Renal cortex interstitium (tissue), 11 donors: ENCODE results near the gene ANGPT4. TPM values are rescaled to one million over a fixed set of nuclear protein-coding genes. Genes with fewer than 3 reads are reported as not detected.

Experiments
- DNase-seq, 11 donors: peaks; one replicate each; pipeline ENCODE4 v3.0.0-alpha.2; 2013; ENCODE audit warnings: low read depth in 9 of 11, low spot score in 4 of 11; ENCODE audit errors: extremely low read depth in 1 of 11
- polyA plus RNA-seq, 3 donors: library from polyadenylated mRNA; unstranded; fragments of 120-200 nt; gene quantifications; one replicate each; pipeline ENCODE4 v1.2.1, GENCODE V29; 2013; ENCODE audit not compliant: insufficient read length in 3 of 3

ANGPT4 gene
- polyA plus RNA-seq, 3 donors: 0.20 to 0.40 (median 0.20) TPM

DNA sequence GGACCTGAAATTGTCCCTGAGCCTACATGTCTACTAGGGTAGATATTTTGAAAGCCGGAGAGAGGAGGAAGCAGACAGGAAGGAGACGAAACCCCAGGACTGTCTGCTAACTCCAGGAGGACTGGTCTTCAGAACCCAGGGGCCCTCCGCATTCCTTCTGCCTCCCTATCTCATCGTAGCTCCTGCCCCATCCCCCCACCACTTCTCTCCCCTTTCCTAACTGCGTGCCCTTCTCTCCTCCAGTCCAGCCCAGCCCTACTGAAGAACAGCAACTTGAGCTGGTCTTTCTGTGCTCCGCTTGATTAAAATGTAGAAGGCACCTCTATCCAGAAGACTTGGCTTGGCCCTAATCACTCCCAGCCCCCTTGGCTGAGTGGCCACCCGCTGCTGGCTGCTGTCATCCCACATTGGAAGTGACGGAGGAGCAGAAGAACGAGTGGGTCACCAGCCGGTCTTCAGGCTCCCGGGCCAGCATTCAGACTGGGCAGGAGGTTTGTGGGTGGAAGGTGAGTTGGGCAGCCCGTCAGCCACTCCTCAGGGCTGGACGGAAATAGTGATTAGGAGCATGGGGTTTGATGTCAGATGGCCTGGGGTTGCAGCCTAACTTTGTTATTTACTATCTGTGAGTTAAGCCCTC lies 28.8 kb upstream of the ANGPT4 start:
- DNase-seq: no peak

DNA sequence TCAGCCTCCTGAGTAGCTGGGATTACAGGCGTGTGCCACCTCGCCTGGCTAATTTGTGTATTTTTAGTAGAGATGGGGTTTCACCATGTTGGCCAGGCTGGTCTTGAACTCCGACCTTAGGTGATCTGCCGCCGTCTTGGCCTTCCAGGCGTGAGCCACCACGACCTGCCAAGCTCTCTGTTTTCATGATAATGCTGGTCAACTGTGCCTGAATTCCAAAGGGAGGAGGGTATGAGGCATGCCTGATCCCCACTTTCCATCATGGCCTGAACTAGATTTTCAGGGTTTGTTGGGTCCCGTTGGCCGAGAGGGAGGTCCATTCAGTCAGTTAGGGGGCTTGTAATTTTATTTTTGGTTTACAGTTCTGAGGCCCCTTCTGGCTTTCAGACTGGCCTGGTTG lies 28.0 kb upstream of the ANGPT4 start:
- no peak for DNase-seq

DNA sequence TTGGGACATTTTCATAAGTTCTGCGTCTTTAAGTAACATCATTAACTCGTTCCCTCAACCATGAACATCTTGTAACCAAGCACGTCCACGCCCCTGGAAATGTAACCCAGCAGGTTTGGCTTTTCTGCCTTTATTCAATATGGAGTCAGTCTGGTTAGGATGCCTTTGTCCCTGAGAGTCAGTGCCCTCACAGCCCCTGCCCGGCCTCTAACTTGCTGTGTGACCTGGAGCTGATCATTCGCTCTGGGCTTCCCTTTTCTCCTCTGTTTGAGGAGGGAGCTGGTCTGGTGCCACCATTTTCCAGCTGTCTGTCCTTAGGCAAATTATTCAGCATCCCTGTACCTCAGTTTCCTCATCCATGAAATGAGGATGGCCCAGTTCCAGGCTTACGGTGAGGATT lies 26.5 kb upstream of the ANGPT4 start:
- DNase-seq: peak in 2 of 11 donors; percentile 10 to 12

DNA sequence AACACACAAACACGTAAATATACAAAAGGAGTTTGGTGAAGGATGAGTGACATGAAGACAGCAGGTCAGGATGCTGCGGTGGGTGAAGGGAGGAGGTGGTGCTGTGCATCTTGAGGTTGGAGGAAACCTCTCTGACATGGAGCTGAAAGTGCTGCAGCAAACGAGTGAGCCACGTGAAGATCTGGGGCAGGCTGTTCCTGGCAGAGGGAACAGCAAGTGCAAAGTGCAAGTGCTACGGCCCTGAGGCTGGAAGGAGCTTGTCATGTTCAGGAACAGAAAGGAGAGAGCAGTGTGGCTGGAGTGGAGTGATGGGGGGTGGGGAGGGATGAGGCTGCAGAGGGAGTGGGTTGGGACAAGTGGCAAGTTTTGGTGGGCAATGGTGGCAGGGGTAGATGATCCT lies 24.8 kb upstream of the ANGPT4 start:
- no peak for DNase-seq

DNA sequence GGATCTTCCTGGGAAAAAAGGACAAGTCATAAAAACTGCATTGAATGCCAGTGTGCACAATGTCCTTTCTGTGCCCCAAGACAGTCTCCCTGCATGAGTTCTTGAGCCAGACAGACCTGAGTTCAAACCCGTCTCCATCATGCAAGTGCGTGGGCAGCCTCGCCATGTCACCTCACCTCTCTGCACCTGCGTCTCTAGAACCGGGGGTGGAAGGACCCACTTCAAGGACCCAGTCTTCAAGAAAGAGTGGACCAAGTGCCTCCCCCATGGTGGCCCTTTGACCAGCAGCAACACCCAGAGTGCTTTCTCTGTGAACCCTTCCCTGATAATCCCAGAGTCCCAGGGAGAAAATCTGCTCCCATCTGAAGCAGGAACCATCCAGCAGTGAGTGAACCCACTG lies 23.5 kb upstream of the ANGPT4 start:
- DNase-seq: no peak

DNA sequence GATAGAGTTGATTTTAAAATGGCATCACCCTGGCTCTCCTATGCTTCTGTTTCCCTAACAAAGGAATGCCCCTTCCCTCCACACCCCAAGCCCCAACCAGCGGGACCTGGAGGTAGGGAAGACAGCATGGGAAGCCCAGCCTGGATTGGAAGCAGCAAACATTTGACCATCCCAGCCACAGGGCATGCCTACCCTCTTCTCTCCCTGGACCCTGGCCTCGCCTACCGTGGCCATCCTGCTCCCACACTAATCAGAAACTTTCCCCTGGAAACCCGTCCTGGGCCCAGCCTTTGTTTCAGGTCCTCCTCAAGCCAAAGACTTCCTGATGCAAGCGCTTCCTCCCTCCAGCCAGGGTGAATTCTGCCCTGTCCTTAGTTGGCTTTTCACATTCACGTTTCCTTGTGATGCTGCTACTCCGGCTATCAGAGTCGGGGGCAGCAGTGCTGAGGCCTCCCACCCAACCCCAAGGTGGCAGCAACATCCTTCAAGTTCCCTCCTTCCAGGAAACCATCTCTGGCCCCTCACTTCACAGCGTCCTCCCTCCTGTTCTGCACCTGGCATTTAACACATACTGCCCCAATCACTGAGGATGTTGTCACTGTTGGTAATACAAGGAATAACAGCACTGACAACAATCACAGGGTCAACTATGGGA lies 18.2 kb upstream of the ANGPT4 start:
- no peak for DNase-seq

DNA sequence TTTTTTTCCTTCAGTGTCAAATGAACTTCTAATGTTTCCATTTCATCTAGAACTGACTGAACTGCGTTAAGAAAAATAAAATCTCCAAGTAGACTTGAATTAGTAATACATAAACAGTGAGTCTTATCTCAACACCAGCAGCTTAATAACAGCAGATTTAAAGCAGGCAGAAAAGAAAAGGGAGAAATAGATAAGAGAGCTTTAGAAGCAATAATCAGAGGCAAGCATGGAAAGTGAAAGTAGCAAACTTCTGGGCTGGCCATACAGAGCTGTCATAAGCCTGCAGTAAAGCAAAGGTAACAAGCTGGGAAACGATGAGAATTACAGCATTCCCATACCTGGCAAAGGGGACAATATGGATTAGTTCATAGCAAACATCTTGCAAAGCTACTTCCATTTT lies 16.9 kb upstream of the ANGPT4 start:
- DNase-seq: no peak

DNA sequence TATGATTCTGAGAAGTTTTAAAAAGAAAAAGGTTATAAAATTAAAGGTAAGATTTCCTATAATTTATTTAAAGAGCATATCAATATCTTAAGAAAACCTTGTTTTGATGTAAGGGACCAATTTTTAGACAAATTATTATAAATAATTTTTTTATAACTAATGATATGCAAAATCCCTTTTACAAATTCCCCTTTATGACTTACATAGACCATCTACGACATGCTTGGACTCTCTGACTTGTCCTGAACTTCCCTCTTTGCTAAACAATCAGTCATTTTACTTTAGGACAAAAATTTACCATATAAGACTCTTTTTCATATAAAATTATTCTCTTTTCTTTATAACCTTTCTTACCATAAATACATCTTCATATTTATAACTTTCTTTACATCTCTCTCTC lies 15.3 kb upstream of the ANGPT4 start:
- DNase-seq: no peak

DNA sequence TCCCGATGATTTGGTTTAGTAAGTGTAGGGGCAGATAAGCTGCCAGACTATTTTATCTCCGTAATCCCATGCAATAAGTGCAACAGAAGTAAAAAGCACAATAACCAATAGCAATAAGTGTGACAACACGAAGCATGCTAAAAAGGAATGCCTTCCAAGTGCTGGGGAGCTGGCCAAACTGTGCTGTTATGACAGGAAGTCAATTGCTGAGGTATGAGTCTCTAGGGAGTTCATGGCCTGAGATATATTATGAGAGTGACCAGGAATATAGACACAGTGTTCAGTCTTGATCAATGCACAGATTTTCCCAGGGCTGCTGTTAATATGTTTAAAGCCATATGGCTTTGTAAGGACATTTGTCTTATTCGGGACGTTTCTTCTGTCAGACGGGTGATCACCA lies 10.5 kb upstream of the ANGPT4 start:
- DNase-seq: no peak

DNA sequence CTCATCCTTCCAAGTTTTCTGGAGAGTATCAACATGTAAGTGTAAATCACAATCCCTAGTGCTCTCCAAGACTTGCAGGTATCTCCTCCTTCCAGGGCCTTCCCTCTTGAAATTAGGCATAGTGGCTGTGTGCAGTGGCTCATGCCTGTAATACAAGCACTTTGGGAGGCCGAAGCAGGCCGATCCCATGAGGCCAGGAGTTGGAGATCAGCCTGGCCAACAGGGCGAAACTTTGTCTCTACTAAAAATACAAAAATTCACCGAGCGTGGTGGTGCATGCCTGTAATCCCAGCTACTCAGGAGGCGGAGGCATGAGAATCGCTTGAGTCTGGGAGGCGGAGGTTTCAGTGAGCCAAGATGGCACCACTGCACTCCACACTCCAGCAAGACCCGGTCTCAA lies 9.4 kb upstream of the ANGPT4 start:
- no peak for DNase-seq

DNA sequence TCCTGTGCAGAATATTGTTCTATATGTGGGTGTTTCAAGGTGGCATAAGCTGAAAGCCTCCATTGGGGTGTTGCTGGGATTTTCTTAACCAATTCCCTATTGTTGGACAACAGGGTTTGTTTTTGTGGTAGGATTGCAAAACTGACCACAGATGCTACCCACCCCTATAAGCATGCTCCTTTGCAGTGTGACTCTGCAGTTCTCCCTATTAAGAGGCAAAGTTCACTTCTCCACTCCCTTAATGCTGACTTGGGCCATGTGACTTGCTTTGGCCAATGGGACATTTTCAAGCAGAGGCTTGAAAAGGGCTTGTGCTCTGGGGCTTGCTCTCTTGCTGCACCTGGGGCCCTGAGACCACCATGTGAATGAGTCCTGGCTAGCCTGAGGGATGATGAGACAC lies 8.5 kb upstream of the ANGPT4 start:
- no peak for DNase-seq

DNA sequence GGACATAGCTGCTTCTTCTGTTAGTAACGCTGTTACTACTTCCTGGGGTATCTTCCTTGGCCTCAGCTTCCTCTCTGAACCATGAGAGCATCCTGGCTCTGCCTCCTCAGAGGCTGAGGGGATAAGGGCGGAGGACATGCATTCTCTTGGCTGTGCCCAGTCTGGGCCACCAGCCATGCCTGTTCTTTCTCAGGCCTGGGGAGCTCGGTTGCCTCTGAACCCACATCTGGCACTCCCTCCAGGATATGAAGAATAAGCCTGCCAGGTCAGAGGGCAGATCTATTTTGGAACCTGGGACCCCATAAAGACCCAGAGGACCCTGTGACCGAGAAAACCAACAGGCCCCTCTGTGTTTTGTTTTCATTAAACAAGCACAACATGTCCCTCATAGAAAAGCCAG lies 6.6 kb upstream of the ANGPT4 start:
- no peak for DNase-seq

DNA sequence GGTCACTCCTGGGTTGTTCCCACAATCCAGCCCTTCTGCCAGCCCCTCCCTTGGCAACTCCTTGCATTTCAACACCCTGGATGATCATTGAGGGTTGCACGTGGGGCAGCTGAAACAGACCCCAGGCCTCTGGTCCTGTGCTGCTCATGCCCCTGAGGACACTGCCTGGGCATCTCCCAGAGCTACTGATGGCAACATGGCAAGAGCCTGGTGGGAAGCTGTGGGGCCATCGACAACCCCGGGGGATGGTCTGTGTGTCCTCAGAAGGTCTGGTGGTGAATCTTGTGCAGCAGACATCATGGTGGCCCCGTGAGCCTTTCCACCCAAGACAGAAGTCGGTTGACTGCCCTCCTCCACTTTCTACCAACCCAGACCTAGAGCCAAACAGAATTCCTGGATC lies 4.9 kb upstream of the ANGPT4 start:
- no peak for DNase-seq

DNA sequence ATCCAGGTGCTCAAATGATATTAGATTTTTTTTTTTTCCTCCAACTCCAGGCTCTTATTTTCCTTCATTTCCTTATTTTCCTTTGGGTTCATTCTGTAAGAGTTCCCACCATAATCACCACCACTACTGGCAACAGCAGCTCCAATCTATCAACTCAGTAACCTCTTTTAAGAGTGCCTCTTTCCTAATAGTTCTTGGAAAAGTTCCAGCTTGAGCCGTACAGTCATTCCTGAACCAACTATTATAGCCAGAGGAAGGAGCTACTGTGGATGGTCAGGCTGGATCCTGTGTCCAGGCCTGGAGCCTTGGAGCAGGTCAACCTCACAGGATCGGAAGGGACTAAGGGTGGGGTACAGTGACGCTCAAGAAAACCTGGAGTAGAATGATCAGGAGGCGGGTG lies 4.2 kb upstream of the ANGPT4 start:
- no peak for DNase-seq

DNA sequence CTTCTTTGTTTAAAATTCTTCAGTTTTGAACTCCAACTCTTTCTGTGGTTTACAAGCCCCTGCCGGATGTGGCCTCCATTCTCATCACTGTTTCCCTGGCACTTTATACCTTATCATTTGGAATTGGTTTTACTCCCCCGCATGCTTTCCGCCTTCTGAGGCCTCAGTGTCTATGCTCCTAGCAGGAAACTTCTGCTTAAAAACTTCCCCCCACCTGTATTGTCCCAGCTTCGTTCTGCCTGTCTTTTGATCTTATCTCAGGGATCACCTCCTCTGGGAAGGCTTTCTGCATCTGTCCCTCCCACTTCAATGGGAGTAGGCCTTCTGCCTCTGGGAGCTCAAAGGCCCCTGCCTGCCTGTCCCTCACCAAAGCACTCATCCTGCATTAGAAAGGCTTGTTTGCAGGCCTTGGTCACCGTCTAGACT lies 3.4 kb upstream of the ANGPT4 start:
- DNase-seq: no peak

DNA sequence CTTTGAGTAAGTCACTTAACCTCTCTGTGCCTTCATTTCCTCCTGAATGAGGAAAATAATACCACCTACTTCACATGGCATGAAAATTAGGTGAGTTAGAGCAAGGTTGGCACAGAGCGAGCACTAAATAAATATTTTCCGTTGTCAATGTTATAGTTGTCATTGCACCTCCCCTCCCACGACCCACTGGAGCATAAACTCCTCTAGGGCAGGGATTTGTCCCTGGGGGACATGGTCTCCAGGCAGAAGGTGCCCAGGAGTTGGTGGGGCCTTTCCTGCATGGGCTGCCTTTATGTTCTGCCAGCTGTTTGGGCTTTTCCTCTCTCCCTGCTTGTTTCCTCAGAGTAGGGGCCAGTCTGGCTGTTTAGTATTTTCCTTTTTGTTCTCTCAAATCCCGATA lies 1.3 kb upstream of the ANGPT4 start:
- DNase-seq: no peak

DNA sequence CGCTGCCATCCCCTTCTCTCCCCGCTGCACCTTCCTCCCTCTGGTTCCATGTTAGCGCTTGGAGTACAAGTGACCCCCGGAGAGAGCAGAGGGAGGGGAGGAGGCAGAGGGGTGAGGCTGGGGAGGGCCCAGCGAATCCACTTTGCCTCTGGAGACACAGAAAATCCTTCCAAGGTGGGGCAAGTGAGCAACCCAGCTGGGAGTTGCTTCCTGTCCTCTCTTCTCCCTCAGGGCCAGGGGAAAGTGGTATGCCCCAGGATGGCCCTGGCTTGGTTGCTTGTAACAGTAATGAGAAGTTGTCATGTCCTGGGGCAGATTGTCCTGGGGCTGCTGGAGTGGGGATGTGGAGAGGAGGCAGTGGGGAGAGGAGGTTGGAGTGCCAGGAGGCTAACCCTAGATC lies 691 bp upstream of the ANGPT4 start:
- DNase-seq: no peak

DNA sequence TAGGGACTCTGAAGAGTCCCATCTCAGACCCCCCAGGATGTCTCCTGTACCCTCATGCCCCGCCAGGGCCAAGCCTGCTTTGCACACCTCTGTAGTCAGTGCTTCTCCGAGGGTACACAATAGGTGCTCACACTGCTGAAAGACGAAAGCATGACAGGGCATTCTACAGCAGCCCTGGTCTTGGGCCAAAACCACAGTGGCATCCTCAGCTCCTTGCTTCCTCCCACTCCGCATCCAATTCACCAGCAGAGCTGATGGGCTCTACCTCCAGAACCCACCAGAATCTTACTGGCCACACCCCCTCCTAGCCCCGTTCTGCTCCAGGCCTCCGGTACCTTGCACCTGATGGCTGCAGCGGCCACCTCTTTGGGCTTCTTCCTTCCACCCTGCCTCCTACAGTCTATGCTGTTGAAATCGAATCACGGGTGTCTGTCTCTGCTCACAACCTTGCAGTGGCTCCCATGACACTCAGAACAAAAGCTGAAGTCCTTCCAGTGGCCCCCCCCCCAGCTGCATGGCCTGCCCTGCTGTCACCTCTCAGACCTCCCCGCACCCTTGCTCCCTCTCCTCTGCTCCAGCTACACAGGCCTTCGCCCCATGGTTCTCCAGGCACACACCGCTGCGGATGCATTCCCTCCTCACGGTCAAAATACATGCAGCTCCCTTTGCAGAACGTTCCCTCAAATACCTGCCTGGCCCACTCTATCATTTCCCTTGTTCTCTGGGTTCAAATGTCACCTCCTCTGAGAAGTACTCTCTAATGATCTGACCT lies 1.2 kb downstream of the ANGPT4 start:
- no peak for DNase-seq

DNA sequence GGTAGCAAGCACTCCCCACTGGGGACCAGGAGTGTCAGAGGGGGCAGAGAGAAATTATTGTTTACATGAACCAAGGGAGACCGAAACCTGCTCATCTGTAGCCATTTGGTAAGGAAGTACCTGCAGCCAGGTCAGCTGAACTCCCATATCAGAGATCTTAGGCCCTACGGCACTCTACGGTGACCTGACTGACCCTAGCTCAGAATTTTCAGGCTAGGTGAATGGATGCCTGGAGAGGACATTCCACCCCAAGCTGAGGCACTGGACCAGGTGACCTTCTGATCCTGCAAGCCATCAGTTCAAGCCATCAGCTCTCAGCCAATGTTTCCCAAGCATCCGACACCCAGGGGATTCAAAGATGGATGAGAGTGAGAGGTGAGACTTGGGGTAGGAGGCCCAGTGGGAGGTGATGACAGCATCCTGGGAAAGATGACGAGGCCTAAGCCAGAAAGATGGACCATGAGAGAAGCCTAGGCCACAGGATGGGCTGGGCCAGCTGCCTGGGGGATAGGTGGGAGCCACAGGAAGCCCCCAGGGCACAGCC lies 2.8 kb downstream of the ANGPT4 start:
- no peak for DNase-seq

DNA sequence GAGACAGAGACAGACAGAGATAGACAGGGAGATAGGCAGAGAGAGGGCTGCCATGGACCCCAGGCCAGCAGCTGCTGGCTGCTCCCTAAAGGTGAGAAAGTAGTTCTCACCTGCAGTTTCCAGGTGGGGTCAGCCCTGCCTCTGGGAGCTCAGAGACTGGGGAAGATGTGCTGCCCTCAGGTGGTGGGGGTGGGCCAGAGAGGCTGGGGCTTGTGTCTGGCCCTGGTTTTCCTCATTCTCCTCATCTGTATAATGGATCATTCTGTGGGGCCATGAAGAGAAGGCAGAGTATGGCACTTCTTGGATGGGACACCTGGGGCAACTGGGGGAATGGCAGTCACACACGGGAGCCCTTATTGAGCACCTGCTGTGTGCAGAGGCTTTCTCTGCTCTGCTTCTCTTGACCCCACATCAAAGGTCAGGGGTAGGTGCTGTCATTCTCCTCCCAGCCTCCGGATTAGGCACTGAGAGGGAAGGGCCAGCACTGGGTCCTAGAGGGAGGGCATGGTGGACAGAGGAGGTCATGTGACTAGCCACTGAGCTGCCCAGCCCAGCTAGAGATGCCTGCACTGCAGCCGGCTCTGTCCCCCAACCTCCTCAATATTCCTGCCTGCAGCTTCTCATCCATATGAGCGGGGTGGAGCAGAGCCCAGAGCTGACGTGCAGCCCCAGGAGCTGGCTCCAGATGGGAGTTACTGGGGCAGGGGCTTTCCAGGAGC lies 4.1 kb downstream of the ANGPT4 start:
- no peak for DNase-seq
